Gastroesophageal sphincter (tissue), 3 donors: ENCODE results near the gene ITGAX.

ENCODE experiments used
- CTCF ChIP-seq, 4 experiments: fragments of 200-600 bp in 2 of 4; fragments of 450-650 bp in 2 of 4; sonication (generic) in 1 of 4; IDR thresholded peaks; one replicate each; pipeline ENCODE4 v1.5.1; 2017 to 2019; ENCODE audit warnings: antibody characterized with exemption in 4 of 4, mild to moderate bottlenecking in 2 of 4, moderate library complexity in 2 of 4
- POLR2A ChIP-seq, 2 donors: fragments of 450-650 bp; IDR thresholded peaks; one replicate each; pipeline ENCODE4 v1.6.1; 2017; ENCODE audit warnings: antibody characterized with exemption in 2 of 2, mild to moderate bottlenecking in 2 of 2, moderate library complexity in 1 of 2
- POLR2AphosphoS5 ChIP-seq: sonication (generic); formaldehyde crosslinking; IDR thresholded peaks from one replicate; pipeline ENCODE4 v1.6.1; 2017; ENCODE audit warnings: antibody characterized with exemption

- TF ChIP-seq POLR2A (IDR thresholded peaks at IDR 0.05) = no peak
- TF ChIP-seq CTCF (IDR thresholded peaks at IDR 0.05) = no peak
- no peak for TF ChIP-seq POLR2AphosphoS5
Measured at GRCh38 chr16:31364421-31364820, 9.4 kb downstream of the ITGAX start.
